HepG2 (cell line): ENCODE measurements around the gene TSR1.

Experiments
- CTCF ChIP-seq: sonication (generic); formaldehyde crosslinking; IDR thresholded peaks from 2 replicates; pipeline ENCODE4 v1.5.0; 2020; ENCODE audit warnings: mild to moderate bottlenecking, missing genetic modification reagents, moderate library complexity
- FOXM1 ChIP-seq: sonication (generic); formaldehyde crosslinking; IDR thresholded peaks from 2 replicates; pipeline ENCODE4 v1.5.0; 2020; ENCODE audit warnings: missing genetic modification reagents
- HNRNPH1 ChIP-seq: fragments of 200-400 bp; formaldehyde crosslinking; optimal IDR thresholded peaks from 2 replicates; pipeline ENCODE3; 2017; ENCODE audit warnings: mild to moderate bottlenecking, low read depth, low read length
- IRF9 ChIP-seq: sonication (generic); formaldehyde crosslinking; IDR thresholded peaks from 2 replicates; pipeline ENCODE4 v1.8.0; 2022; ENCODE audit warnings: missing genetic modification reagents, mild to moderate bottlenecking, borderline replicate concordance
- KAT7 ChIP-seq: IDR thresholded peaks from 2 replicates; pipeline ENCODE4 v1.6.1; 2018; ENCODE audit warnings: borderline replicate concordance, missing compliant biosample characterization
- NFYB ChIP-seq: sonication (generic); formaldehyde crosslinking; IDR thresholded peaks from 2 replicates; pipeline ENCODE4 v1.4.0; 2020; ENCODE audit warnings: missing genetic modification reagents
- REST ChIP-seq, 2 experiments: IDR thresholded peaks; 2 replicates each; pipeline ENCODE4 v1.6.1; 2011 to 2012; ENCODE audit warnings: low read length in 2 of 2, borderline replicate concordance in 1 of 2, low read depth in 1 of 2, mild to moderate bottlenecking in 1 of 2, moderate library complexity in 1 of 2
- STAT5B ChIP-seq: sonication (generic); formaldehyde crosslinking; IDR thresholded peaks from 2 replicates; pipeline ENCODE4 v1.4.0; 2020; ENCODE audit warnings: missing genetic modification reagents
- TBX3 ChIP-seq: fragments of 450-650 bp; IDR thresholded peaks from 2 replicates; pipeline ENCODE4 v1.6.1; 2017; ENCODE audit warnings: antibody characterized with exemption, mild to moderate bottlenecking, inconsistent platforms, borderline replicate concordance
- TRIM24 ChIP-seq: sonication (generic); formaldehyde crosslinking; IDR thresholded peaks from 2 replicates; pipeline ENCODE4 v1.8.0; 2022; ENCODE audit warnings: mild to moderate bottlenecking, missing genetic modification reagents
- ZNF10 ChIP-seq: sonication (generic); formaldehyde crosslinking; IDR thresholded peaks from 2 replicates; pipeline ENCODE4 v1.4.0; 2020; ENCODE audit warnings: mild to moderate bottlenecking, low read depth, missing genetic modification reagents, borderline replicate concordance
- ZNF503 ChIP-seq: sonication (generic); formaldehyde crosslinking; IDR thresholded peaks from 2 replicates; pipeline ENCODE4 v1.4.0; 2020; ENCODE audit warnings: missing genetic modification reagents

- TF ChIP-seq REST (IDR thresholded peaks at IDR 0.05; ENCODE audit: borderline replicate concordance in 1 of 2, low read depth in 1 of 2, low read length in 2 of 2), result no peak
- TF ChIP-seq CTCF (CRISPR knock-in tag), result no peak
- no peak for TF ChIP-seq NFYB (CRISPR knock-in tag)
- no peak for TF ChIP-seq TRIM24 (CRISPR knock-in tag)
- no peak for TF ChIP-seq FOXM1 (CRISPR knock-in tag)
- TF ChIP-seq IRF9 (CRISPR knock-in tag), result no peak
- no peak for TF ChIP-seq ZNF10 (CRISPR knock-in tag)
- TF ChIP-seq TBX3, result no peak
- no peak for TF ChIP-seq HNRNPH1
- no peak for TF ChIP-seq STAT5B (CRISPR knock-in tag)
- TF ChIP-seq KAT7 (CRISPR knock-in tag), result no peak
- no peak for TF ChIP-seq ZNF503
These were observed 26.6 kb upstream of the TSR1 start for GRCh38 chr17:2362881-2363280.
